Jurkat, Clone E6-1 (cell line): ENCODE results near the gene CRABP2. TPM values are rescaled to one million over a fixed set of nuclear protein-coding genes. Genes with fewer than 3 reads are reported as not detected.

ENCODE experiments used
- DNase-seq: peaks from one replicate; pipeline ENCODE4 v3.0.0-alpha.2; 2011; ENCODE audit warnings: low read depth, low spot score
- H3K4me3 ChIP-seq: 2 replicates; pipeline ENCODE4 v1.5.1; 2011; ENCODE audit warnings: mild to moderate bottlenecking, low read length, control low read depth, moderate library complexity
- polyA plus RNA-seq: library from polyadenylated mRNA; unstranded; fragments of >200 nt; gene quantifications from one replicate; pipeline ENCODE4 v1.2.1, GENCODE V29; 2012; ENCODE audit warnings: missing spikeins; ENCODE audit not compliant: insufficient read length, insufficient read depth

CRABP2 gene
- polyA plus RNA-seq, result 1.9 TPM

DNA sequence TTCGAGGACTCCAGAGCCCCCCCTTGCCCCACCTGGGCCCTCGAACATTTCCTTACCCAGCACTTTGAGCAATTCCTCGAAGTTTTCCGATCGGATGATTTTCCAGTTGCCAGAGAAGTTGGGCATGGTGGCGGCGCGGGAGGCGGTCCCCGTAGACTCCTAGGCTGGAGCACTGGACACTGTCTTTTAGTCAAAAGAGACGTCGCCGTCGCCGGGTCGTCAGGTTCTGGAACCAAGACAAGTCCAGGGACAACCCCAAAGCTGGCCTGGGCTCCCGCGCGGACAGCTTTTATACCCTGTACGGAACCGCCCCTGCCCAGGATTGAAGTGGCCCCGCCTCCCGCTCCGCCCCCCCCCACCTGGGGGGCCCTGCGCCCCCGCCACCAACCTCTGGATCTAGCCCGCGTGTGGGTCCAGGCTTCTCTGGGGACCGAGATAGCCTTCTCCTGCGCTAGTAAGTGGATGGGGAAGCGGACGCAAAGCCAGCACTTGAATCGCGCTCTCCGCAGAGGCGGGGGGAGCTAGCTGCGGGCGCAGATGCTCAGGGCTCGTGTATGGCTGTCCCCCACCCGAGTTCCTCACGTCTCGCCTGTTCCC lies at the start of gene CRABP2:
TSS of gene CRABP2 (minus strand) at position 263 of the 597 bp plus-strand sequence. CDS start at position 126, 137 bp downstream.
- DNase-seq, result no peak
- peak within 1 kb of the TSS; percentile 57 for H3K4me3 ChIP-seq

DNA sequence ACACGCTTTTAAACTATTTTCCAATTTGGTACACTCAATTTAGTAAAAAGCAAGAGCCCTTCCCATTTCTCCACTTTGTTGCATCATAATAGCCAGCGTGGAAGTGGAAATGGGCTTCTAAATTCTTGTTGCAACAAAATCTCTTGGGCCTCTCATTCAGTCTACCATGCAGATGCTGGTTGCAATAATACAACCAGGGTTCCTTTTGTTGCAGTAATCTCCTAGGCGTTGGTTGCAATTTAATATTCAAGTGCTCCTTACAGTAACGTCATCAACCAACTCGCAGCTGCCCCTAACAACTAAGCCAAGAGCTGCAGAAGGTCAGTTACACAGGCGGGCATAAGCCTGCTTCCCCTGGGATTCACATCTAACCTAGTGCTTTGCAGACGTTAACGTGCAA lies 48.8 kb upstream of the CRABP2 start:
- DNase-seq, result no peak
- H3K4me3 ChIP-seq, result no peak overlapping the region

DNA sequence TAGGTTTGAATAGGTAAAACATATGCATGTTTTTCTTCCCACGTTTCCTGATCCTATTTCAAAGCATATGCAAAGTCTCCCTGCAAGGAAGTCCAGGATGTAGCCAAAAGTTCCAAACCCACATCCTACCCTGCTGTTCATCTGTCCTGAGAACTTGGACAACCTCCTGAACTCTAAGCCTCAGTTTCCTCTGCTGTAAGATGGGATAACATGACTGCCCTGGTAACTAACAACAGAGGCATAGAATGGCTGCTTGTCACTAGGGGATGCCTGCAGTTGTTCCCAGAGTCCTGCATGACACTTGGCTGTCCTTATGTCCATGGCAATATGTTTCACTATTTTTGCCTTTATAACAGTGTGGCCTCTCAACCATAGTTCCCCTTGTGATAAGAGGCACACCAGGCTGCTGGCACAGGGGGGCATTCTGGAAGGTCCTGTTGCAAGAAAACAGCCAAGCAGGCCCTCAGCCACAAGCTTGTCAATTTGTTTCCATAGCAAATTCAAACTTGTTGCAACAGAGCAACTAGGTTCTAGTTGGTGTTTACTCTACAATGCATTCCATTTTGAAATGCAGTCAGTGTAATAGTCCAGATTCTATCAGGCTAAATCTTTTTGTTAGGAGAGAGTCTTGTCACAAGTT lies 47.6 kb upstream of the CRABP2 start:
- H3K4me3 ChIP-seq, result peak overlapping the region; percentile 98
- no peak for DNase-seq

DNA sequence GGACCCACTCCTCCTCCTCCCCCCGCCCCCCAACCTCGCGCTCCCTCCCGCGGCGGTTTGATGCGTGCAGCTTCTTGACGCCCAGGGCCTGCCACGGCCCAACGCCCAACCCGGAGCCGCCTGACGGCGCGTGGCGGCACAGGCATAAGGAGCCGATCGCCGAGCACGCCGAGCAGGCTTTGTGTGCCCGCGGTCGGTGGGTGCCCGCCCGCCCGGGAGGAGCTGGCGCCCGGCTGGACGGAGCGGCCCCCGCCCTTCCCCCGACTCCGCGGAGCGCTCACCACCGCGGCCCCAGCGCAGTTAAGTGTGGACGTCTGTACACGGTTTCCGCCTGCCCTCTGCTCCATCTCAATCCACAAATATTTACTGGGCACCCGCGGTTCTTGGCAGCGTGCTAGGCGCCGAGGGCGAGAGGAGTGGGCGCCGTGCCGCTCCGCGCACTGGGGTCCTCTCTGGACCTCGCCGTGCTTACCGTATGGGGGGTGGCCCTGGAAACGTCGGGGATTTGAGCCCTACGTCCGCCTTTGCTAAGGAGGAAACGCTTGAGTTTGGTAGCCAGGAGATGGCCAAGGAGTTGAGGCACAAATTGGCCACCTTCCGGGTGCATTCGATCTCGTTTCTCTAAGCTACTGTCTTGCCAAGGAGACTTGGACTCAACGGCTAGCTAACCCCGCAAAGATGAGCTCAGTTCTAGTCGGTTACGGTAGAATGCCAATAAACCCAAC lies 46.5 kb upstream of the CRABP2 start:
- H3K4me3 ChIP-seq, result peak overlapping the region; percentile 98
- DNase-seq, result peak; percentile 96

DNA sequence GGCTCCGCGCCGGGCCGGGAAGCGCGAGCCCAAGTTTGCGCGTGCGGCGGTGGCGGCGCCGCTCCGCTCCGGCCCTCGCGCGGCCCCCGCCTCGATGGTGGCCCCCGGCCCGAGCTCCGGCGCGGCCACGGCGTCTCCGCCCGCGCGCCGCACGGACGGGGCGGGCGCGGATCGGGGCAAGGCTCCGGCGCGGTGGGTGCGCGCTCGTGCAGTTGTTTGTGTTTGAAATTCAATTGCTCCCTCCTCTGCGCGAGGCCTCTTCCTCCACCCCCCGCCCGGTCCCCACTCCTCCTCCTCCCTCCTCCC lies 46.0 kb upstream of the CRABP2 start, which contains the start of gene HDGF:
TSS of gene HDGF (minus strand) at position 225 of the 306 bp plus-strand sequence. CDS start 246 bp downstream, outside the sequence.
- DNase-seq, result no peak
- H3K4me3 ChIP-seq, result peak within 1 kb of the TSS; percentile 98

DNA sequence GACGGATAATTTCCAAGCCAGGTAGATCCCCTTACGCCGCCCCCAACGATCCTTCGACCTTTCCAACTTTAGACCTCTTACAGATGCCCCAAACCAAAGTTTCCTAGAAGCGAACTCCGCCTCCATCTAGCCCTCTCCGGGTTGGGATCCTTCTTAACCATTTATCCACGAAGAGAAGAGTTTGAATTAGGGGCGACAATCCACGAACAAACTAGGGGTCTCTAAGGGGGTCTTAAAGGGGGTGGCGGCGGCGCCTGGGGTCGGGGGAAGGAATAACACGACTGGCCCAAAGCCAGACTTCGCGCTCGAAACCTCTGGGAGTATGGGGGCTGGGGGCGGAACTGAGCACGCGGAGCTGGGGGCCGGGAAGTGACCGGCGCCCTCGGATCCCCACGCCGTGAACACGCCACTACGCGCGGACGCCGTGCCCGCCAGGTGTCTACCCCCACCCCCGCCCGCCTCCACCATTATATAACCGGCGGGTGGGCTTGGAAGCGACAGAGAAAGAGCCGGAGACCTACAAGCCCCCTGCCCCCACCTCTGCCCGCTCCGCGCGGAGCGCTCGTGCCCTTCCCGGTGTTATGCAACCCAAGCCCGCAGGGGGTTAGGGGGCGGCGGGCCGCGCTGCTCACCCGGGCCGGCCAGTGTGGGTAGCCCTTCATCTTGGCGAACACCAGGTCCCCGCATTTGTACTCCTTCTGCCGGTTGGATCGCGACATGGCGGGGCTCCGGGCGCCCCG lies 45.5 kb upstream of the CRABP2 start:
- no peak for DNase-seq
- H3K4me3 ChIP-seq, result peak overlapping the region; percentile 98

DNA sequence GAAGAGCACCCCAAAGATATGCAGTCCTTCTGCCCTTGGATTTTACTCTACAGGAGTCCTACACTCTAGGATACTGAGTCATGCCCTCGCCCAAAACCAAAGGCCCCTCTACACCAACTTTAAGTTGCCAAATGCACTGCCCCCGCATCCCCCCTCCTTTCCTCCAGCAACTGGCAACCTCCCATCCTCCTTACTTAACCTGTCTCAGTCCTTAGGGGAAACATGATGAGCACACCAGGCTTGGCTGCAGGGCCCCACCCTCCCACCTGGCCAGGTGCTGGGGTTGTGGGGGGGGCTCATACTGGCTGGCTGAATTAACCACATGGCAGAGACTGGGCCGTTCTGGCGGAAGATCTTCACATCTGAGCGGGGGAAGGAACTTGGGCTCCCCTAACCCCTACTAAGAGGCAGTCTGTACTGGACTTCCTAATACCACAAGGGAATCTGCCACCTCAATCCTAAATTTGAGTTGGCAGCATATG lies 44.8 kb upstream of the CRABP2 start:
- H3K4me3 ChIP-seq, result peak overlapping the region; percentile 98
- no peak for DNase-seq

DNA sequence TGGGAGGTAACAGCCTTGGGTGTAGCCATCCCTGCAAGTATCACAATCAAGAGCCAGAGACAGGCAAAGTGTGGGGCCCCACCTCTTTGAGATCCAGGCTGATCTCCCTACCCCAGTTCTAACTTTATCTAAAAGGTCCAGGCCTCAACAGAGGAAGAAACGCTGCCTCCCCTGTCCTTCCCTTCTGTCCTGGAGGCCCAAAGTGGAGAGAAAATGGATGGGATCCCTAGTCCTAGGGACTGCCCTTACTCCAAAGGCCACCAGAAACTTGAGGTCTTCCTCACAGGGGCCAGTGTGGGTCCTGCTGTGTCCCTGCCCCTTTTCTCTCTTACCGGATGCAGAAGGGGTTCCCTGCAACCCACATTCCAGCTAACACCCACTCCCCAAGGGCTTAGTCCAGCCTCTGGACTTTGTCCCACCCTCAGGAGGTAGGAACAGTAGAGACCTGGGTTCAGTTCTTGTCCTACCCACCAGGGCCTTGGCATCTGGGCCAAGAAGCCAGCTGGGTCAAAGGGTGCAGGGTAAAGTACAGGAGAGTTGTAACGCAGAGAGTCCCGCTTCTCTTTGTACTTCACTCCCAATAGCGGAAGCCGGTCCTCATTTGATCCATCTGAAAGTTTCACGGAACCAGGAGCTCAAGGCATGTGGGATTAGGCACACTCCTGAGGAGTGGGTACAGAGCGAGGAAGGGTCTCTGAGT lies 44.2 kb upstream of the CRABP2 start:
- peak overlapping the region; percentile 98 for H3K4me3 ChIP-seq

DNA sequence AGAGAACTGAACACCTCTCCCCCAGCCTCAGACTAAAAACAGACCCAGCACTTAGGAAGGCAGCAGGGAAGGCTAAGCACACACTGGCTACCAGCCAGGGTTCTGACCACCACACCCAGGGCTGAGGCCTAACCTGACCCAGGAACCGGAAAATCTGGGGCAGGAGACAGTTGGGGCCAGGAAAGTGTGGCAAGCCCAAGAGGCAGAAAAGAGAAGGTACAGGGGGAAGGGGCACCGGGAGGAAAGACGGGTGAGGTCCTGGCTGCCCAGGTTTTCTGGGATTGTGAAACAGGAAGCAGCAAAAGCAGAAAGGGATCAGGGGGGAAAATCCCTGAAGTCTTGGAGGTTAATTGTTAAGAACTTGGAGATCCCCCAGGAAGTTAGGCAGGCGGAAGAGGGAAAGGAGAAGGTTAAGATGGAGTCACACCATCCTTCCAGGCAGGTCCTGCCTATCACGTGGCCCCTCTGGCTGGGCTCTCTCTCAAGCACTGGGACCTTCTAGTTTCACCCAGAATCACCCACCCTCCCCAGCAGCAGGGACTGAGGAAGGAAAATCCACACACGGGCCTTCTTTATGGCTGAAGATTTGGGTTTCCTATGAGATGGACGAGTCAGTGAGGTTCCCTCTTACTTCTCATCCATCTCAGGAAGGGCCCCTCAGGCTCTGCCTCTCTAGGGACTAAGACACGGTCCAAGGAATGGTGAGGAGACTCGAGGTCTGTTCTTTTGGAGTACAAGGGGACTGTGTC lies 43.5 kb upstream of the CRABP2 start:
- no peak for DNase-seq
- peak overlapping the region; percentile 98 for H3K4me3 ChIP-seq

More for the DNA sequence above, 44.2 kb upstream of the CRABP2 start:
- no peak for DNase-seq

DNA sequence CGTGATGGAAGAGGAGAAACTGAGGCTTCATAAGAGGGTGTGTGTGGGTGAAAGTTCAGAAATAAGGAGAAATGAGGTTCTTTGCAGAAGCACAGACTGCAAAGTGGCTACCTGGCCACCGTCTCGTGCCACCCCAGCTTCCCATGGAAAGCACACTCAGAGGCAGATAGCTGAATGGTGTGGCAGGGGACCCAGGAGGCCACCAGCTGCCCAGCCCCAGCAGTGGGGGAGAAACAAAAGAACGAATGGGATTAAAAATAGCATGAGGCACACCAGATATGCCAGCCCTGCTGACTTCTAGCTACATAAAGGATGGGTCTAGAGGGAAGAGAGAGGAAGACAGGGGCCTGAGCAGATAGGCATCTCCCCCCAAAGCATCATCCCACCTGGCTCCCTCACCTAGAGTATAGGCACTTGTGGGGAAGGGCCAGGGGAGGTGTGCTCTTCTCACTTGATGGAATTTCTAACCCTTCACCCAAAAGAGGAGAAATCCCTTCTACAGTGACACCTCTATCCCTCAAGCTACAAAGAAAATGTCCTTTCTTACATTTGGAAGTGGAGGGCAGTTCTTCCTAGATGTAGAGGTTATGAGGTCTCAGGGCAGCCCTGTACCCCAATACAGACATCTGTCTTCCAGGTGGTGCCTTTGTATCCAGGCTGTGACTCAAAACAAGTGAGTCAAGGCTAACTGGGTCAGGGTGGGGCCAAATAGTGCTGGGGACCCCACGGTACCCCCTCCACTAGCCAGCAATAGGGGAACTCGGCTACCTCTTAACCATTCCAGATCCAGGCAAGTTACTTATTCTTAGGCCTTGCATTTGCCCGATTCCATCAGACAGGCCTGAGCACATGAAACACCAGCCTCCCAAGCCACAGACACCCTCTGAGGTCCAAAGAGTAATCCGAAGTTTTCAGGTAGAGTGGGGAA lies 42.6 kb upstream of the CRABP2 start:
- peak overlapping the region; percentile 98 for H3K4me3 ChIP-seq
- no peak for DNase-seq

DNA sequence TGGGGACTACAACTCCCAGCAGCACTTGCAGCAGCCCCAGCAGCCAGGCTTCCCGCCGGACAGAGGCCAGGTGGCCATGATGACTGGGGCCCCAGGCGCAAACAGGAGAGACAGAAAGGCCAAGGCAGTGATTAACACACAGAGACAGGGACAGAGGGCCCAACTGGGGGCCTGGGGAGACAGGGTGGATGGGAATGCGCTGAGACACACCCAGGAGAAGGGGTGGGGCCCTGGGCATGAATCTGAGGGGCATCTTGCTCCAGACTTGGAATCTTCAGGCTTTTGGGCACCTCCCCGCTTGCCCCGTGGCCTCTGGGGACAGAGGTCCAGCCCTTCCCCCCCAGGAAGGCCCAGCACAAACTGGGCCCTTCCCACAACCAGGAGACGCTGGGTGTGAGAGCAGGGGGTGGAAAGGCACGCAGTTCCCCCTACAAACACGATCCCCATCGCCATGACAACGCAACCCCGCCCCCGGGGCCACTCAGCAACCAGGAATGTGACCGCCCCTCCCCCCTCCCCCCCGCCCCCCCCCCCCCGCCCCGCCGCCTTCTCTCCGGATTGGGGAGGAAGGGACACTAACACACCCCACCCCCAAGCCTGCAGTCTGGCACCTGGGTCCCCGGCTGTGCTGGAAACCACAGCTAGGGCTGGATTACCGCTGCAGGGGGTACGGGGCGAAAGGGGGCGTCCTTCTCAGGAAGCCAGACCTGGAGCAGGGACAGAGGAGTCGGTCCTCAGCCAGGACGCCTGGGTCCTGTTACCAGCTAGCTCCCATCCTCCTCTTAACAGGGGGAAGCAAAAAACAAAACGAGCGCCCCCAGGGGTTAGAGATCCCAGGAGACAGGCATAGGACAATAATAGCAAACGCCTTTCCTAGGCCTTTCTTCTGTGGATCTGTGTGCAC lies 41.6 kb upstream of the CRABP2 start:
- DNase-seq, result peak; percentile 68
- peak overlapping the region; percentile 98 for H3K4me3 ChIP-seq

DNA sequence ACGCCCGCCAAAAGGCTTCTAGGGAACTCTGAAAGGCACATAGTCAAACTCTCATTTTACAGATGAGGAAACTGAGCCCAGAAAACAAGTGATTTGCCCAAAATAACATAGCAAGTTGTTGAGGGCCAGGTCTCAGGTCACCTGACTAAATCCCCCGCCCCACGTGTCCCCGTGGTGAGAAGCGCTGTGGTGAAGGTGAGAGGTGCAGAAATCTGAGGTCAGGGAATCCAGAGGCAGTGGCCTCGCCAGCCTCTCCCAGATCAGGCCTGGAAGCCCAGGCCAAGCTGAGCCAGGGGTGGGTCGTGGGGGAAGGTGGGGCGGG lies 41.0 kb upstream of the CRABP2 start:
- no peak overlapping the region for H3K4me3 ChIP-seq
- no peak for DNase-seq

DNA sequence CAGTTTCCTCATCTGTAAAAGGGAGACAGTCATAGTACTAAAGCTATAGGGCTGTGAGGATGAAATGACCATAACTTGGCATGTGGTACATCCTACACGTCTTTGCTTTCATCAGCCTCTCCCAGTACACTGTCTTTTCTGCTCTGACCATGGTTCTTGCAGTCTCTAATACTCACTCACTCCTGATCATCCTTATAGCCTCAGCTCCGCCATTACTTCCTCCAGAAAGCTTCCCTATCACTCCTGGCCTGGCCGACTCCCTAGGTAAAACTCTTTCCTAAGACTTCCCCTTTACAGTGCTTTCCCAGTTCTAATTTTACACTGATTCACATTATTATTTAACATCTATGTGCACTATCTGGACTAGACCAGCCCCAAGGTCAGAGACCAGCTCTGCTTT lies 40.5 kb upstream of the CRABP2 start:
- DNase-seq, result no peak
- H3K4me3 ChIP-seq, result no peak overlapping the region

DNA sequence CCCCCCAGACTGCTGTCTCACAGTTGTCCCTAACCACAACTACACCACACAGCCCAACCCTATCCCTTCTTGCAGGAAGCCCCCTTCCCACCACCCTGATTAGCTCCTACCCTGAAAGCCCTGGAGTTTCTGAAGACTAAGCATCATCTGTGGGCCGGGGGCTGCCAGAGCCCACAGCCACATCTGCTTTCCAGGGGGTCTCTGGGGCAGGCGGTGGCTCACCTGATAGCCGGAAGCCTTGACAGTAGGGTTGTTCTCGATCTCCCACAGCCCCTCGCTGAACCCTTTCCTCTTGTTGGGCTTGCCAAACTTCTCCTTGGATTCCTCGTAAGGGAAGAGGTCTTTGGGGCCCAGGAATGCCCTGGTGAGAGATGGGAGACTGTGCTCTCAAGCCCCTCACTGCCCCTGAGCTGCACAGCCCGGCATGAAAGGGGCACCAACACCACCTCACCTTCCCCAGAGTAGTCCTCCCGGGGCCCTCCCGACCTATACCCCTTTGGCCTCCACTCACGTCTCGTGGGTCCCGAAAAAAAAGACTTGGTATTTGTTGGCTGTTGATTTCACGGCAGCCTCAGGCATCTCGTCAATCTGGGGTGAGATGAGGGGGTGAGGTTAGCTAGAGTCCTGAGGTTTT lies 39.5 kb upstream of the CRABP2 start:
- DNase-seq, result no peak
- H3K4me3 ChIP-seq, result no peak overlapping the region

DNA sequence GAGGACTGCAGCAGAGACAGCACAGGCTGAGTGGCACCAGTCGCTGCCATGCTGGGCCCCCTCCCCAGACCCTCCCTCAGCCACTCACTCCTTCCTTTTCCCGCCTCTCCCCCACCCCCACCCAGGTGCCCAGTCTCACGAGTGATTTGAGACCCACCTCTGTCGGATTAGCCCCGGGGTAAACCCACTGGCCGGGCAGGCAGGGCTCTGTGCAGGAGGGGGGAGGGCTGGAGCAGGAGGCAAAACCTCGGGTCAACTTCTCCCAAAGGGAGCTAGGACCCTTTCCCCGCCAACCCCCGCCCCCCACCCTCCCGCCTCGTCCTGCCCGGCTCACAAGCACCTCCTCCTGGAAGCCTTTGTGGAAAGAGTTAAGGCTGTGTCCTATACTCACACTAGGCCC lies 39.0 kb upstream of the CRABP2 start:
- no peak for DNase-seq
- H3K4me3 ChIP-seq, result no peak overlapping the region
